Calu3 (cell line): Measurements from ENCODE around the gene GPR158. TPM values are rescaled to one million over a fixed set of nuclear protein-coding genes. Genes with fewer than 3 reads are reported as not detected.

Experiments used
- BruUV-seq: library from RNA; stranded (reverse); fragments of 400-500 nt; replicated peaks from 2 replicates; lab custom pipeline; 2021; lab: Mats Ljungman, UMichigan
- CTCF ChIA-PET: fragments of 300-600 bp; sonication (Branson Sonifier 250); formaldehyde crosslinking; loops from one replicate; lab custom pipeline; 2022; ENCODE audit warnings: antibody characterized with exemption; lab: Charles Lee
- DNase-seq: peaks from one replicate; pipeline ENCODE4 v3.0.0; 2022
- H3K27ac Mint-ChIP-seq: one replicate; pipeline ENCODE4 v1.8.0; 2022; ENCODE audit warnings: mixed read lengths; ENCODE audit not compliant: unreplicated experiment
- H3K27me3 Mint-ChIP-seq: one replicate; pipeline ENCODE4 v1.8.0; 2022; ENCODE audit warnings: mixed read lengths; ENCODE audit not compliant: unreplicated experiment
- H3K36me3 Mint-ChIP-seq: one replicate; pipeline ENCODE4 v1.8.0; 2022; ENCODE audit warnings: mild to moderate bottlenecking, moderate library complexity, mixed read lengths; ENCODE audit not compliant: insufficient read depth, unreplicated experiment
- H3K4me1 Mint-ChIP-seq: one replicate; pipeline ENCODE4 v1.8.0; 2022; ENCODE audit warnings: mild to moderate bottlenecking, low read depth, mixed read lengths; ENCODE audit not compliant: unreplicated experiment
- H3K4me3 Mint-ChIP-seq: one replicate; pipeline ENCODE4 v1.8.0; 2022; ENCODE audit warnings: mild to moderate bottlenecking, low read depth, moderate library complexity, mixed read lengths; ENCODE audit not compliant: unreplicated experiment
- H3K9me3 Mint-ChIP-seq: one replicate; pipeline ENCODE4 v1.8.0; 2022; ENCODE audit warnings: low read depth, mixed read lengths; ENCODE audit not compliant: unreplicated experiment
- intact Hi-C: fragments of 100-400 bp; cut with micrococcal nuclease; formaldehyde crosslinking; loops from one replicate; pipeline ENCODE4 v1.10.0; 2022; ENCODE audit not compliant: unreplicated experiment
- total RNA-seq: library from RNA; stranded (reverse); gene quantifications from 2 replicates; pipeline ENCODE4 v1.2.3, GENCODE V29; 2022
- TF ChIP-seq, protein P1 (sequence below): fragments of 200-600 bp; IDR thresholded peaks from one replicate; pipeline ENCODE4 v1.8.0; 2022; ENCODE audit warnings: antibody characterized with exemption; ENCODE audit not compliant: unreplicated experiment

GPR158 gene
- total RNA-seq, 1 experiment from 2014 or later: not detected

GRCh38 chr10:25509151-25509550, 334.4 kb downstream of the GPR158 start:
- H3K27ac Mint-ChIP-seq: no peak overlapping the region
- H3K27me3 Mint-ChIP-seq: peaks cover 9% of the 10 kb centered on the region
- H3K4me3 Mint-ChIP-seq: no peak overlapping the region
- no TSS peak for BruUV-seq
- H3K4me1 Mint-ChIP-seq: no peaks in the 10 kb centered on the region
- TF ChIP-seq, protein P1, sequence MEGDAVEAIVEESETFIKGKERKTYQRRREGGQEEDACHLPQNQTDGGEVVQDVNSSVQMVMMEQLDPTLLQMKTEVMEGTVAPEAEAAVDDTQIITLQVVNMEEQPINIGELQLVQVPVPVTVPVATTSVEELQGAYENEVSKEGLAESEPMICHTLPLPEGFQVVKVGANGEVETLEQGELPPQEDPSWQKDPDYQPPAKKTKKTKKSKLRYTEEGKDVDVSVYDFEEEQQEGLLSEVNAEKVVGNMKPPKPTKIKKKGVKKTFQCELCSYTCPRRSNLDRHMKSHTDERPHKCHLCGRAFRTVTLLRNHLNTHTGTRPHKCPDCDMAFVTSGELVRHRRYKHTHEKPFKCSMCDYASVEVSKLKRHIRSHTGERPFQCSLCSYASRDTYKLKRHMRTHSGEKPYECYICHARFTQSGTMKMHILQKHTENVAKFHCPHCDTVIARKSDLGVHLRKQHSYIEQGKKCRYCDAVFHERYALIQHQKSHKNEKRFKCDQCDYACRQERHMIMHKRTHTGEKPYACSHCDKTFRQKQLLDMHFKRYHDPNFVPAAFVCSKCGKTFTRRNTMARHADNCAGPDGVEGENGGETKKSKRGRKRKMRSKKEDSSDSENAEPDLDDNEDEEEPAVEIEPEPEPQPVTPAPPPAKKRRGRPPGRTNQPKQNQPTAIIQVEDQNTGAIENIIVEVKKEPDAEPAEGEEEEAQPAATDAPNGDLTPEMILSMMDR: no peak
- peaks cover 6% of the 10 kb centered on the region for H3K9me3 Mint-ChIP-seq
- intact Hi-C loops: no loop called here
- CTCF ChIA-PET: no interaction called here
- H3K36me3 Mint-ChIP-seq: no peaks in the 10 kb centered on the region
- DNase-seq: no peak

- H3K27ac Mint-ChIP-seq: no peak overlapping the region
- CTCF ChIA-PET: no interaction called here
- BruUV-seq: no TSS peak
- TF ChIP-seq, protein P1: no peak
- intact Hi-C loops: loop anchor here (2.0 kb wide), 1 partner anchor 191 kb away; no protein-coding TSS in a partner anchor
- no peaks in the 10 kb centered on the region for H3K4me1 Mint-ChIP-seq
- H3K36me3 Mint-ChIP-seq: no peaks in the 10 kb centered on the region
- DNase-seq: no peak
- H3K9me3 Mint-ChIP-seq: peaks cover 2% of the 10 kb centered on the region
- H3K27me3 Mint-ChIP-seq: peaks cover 14% of the 10 kb centered on the region
- no peak overlapping the region for H3K4me3 Mint-ChIP-seq
Observed at GRCh38 chr10:25522294-25522693, 347.5 kb downstream of the GPR158 start.

GRCh38 chr10:25522946-25523608, 348.3 kb downstream of the GPR158 start:
- DNase-seq: peak; percentile 49
- Mint-ChIP-seq H3K27ac (no peak overlapping the region), H3K4me3 (no peak overlapping the region), H3K36me3 (no peaks in the 10 kb centered on the region), H3K4me1 (no peaks in the 10 kb centered on the region), H3K9me3 (peaks cover 2% of the 10 kb centered on the region), H3K27me3 (peaks cover 14% of the 10 kb centered on the region)
- BruUV-seq: no TSS peak
- CTCF ChIA-PET: no interaction called here
- intact Hi-C loops: loop anchor here (2.0 kb wide), 1 partner anchor 190 kb away; no protein-coding TSS in a partner anchor
- TF ChIP-seq, protein P1: no peak

GRCh38 chr10:25530306-25530705, 355.5 kb downstream of the GPR158 start:
- no peak for DNase-seq

More at GRCh38 chr10:25530306-25530705, 355.5 kb downstream of the GPR158 start:
- H3K9me3 Mint-ChIP-seq: no peaks in the 10 kb centered on the region
- CTCF ChIA-PET: no interaction called here
- no TSS peak for BruUV-seq
- no peak overlapping the region for H3K4me3 Mint-ChIP-seq
- H3K36me3 Mint-ChIP-seq: no peaks in the 10 kb centered on the region
- TF ChIP-seq, protein P1: no peak
- intact Hi-C loops: no loop called here
- no peak overlapping the region for H3K27ac Mint-ChIP-seq
- H3K4me1 Mint-ChIP-seq: no peaks in the 10 kb centered on the region
- H3K27me3 Mint-ChIP-seq: peaks cover 2% of the 10 kb centered on the region
